Parathyroid adenoma (tissue), 2 donors: ENCODE data around the gene ITGAX.

Source experiments
- H2AFZ ChIP-seq: fragments of 300-600 bp; sonication (generic); one replicate; pipeline ENCODE4 v1.7.0; 2017; ENCODE audit warnings: antibody characterized with exemption, mild to moderate bottlenecking
- H3K27ac ChIP-seq: fragments of 300-600 bp; sonication (generic); one replicate; pipeline ENCODE4 v1.7.0; 2017
- H3K27me3 ChIP-seq: fragments of 300-600 bp; sonication (generic); one replicate; pipeline ENCODE4 v1.7.0; 2017; ENCODE audit warnings: low read length; ENCODE audit not compliant: control insufficient read depth, insufficient read depth
- H3K36me3 ChIP-seq: fragments of 300-600 bp; sonication (generic); one replicate; pipeline ENCODE4 v1.7.0; 2017; ENCODE audit warnings: low read length; ENCODE audit not compliant: control insufficient read depth, insufficient read depth
- H3K4me1 ChIP-seq: fragments of 300-600 bp; sonication (generic); one replicate; pipeline ENCODE4 v1.7.0; 2017; ENCODE audit warnings: control low read depth
- H3K4me2 ChIP-seq: fragments of 300-600 bp; sonication (generic); one replicate; pipeline ENCODE4 v1.7.0; 2017; ENCODE audit warnings: low read length
- H3K4me3 ChIP-seq: fragments of 300-600 bp; sonication (generic); one replicate; pipeline ENCODE4 v1.7.0; 2017; ENCODE audit warnings: low read depth, low read length
- H3K79me2 ChIP-seq: fragments of 300-600 bp; sonication (generic); one replicate; pipeline ENCODE4 v1.7.0; 2017; ENCODE audit warnings: control low read depth
- H3K9ac ChIP-seq: fragments of 300-600 bp; sonication (generic); one replicate; pipeline ENCODE4 v1.7.0; 2017; ENCODE audit warnings: mild to moderate bottlenecking
- H3K9me3 ChIP-seq: fragments of 300-600 bp; sonication (generic); one replicate; pipeline ENCODE4 v1.7.0; 2017; ENCODE audit warnings: low read length; ENCODE audit not compliant: control insufficient read depth
- TF ChIP-seq, protein P1 (sequence below): fragments of 300-600 bp; sonication (generic); IDR thresholded peaks from one replicate; pipeline ENCODE4 v1.7.0; 2017; ENCODE audit warnings: antibody characterized with exemption, mild to moderate bottlenecking
- donor health status: primary hyperparathyroidism.

ITGAX gene

DNA sequence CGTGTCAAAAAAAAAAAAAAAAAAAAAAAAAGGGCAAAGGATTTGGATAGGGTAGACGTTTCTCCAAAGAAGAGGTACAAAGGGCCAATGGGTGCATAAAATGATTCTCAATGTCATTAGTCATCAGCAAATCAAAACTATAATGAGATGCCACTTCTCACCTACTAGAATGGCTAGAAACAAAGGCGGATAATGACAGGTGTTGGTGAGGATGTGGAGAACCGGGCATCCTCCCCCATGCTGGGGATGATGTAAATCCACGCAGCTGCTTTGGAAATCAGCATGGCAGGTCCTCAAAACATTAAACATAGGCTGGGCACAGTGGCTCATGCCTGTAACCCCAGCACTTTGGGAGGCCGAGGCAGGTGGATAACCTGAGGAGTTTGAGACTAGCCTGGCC is 9.4 kb downstream of the ITGAX start:
- Histone ChIP-seq H3K36me3 (no peaks in the 10 kb centered on the region), H3K27me3 (no peaks in the 10 kb centered on the region), H3K4me1 (no peaks in the 10 kb centered on the region), H3K9me3 (no peaks in the 10 kb centered on the region), H2AFZ (no peak overlapping the region), H3K9ac (no peak overlapping the region), H3K4me2 (no peak overlapping the region), H3K4me3 (no peak overlapping the region), H3K27ac (no peak overlapping the region), H3K79me2 (no peaks in the 10 kb centered on the region)
- TF ChIP-seq, protein P1, sequence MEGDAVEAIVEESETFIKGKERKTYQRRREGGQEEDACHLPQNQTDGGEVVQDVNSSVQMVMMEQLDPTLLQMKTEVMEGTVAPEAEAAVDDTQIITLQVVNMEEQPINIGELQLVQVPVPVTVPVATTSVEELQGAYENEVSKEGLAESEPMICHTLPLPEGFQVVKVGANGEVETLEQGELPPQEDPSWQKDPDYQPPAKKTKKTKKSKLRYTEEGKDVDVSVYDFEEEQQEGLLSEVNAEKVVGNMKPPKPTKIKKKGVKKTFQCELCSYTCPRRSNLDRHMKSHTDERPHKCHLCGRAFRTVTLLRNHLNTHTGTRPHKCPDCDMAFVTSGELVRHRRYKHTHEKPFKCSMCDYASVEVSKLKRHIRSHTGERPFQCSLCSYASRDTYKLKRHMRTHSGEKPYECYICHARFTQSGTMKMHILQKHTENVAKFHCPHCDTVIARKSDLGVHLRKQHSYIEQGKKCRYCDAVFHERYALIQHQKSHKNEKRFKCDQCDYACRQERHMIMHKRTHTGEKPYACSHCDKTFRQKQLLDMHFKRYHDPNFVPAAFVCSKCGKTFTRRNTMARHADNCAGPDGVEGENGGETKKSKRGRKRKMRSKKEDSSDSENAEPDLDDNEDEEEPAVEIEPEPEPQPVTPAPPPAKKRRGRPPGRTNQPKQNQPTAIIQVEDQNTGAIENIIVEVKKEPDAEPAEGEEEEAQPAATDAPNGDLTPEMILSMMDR = no peak

DNA sequence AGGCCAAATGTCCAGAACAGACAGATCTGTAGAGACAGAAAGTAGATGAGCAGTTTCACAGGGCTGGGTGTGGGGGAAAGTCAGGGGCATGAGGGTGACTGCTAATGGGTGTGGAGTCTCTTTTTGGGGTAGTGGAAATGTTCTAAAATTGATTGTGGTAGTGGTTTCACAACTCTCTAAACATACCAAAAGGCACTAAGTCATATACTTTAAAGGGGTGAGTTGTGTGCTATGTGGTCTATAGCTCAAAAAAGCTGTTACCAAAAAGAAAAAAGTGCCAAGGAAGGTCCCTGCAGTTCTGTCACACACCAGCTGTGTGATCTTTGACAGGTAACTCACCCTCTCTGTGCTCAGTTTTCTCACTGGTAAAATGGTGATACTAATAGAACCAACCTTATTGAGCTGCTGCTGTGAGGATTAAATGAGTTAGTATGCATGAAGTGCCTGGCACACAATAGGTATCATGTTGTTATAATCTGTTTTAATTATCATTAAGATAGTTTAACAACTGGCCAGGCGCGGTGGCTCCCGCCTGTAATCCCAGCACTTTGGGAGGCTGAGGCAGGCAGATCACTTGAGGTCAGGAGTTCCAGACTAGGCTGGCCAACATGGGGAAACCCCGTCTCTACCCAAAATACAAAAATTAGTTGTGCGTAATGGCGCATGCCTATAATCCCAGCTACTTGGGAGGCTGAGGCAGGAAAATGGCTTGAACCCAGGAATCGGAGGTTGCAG is 10.3 kb downstream of the ITGAX start:
- no peak overlapping the region for H3K9ac ChIP-seq
- H3K27ac ChIP-seq = no peak overlapping the region
- no peaks in the 10 kb centered on the region for H3K79me2 ChIP-seq
- H3K4me3 ChIP-seq = no peak overlapping the region
- H3K9me3 ChIP-seq = no peaks in the 10 kb centered on the region
- H2AFZ ChIP-seq = no peak overlapping the region
- TF ChIP-seq, protein P1 = no peak
- no peaks in the 10 kb centered on the region for H3K27me3 ChIP-seq
- H3K4me1 ChIP-seq = no peaks in the 10 kb centered on the region
- H3K4me2 ChIP-seq = no peak overlapping the region
- H3K36me3 ChIP-seq = no peaks in the 10 kb centered on the region

DNA sequence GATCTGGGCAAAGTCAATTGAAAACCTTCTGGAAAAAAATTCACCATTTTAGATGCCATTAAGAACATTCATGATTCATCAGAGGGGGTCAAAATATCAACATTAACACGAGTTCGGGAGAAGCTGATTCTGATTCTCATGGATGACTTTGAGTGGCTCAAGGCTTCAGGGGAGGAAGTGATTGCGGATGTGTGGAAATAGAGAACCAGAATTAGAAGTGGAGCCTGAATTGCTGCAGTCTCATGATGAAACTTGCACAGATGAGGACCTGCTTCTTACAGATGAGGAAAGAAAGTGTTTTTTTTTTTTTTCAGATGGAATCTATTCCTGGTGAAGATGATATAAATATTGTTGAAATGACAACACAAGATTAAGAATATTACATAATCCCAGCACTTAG is 12.9 kb downstream of the ITGAX start:
- H3K36me3 ChIP-seq = no peaks in the 10 kb centered on the region
- no peaks in the 10 kb centered on the region for H3K27me3 ChIP-seq
- TF ChIP-seq, protein P1 = no peak
- H3K79me2 ChIP-seq = no peaks in the 10 kb centered on the region
- no peak overlapping the region for H2AFZ ChIP-seq
- H3K4me2 ChIP-seq = no peak overlapping the region
- no peak overlapping the region for H3K27ac ChIP-seq
- H3K4me1 ChIP-seq = no peaks in the 10 kb centered on the region
- H3K9ac ChIP-seq = no peak overlapping the region
- H3K9me3 ChIP-seq = no peaks in the 10 kb centered on the region
- H3K4me3 ChIP-seq = no peak overlapping the region

DNA sequence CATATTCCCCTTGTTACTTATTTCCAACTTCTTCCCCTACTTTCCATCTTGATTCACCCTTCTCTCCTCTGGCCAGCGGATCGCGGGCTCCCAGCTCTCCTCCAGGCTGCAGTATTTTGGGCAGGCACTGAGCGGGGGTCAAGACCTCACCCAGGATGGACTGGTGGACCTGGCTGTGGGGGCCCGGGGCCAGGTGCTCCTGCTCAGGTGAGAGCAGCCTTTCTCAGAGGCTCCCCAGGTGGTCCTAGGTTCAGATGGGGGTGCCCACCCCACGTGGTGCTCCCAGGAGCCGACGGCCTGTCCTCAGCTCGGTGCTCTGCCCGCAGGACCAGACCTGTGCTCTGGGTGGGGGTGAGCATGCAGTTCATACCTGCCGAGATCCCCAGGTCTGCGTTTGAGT is 16.0 kb downstream of the ITGAX start:
- no peak overlapping the region for H3K27ac ChIP-seq
- H3K9me3 ChIP-seq = no peaks in the 10 kb centered on the region
- no peak overlapping the region for H3K4me2 ChIP-seq
- H3K4me1 ChIP-seq = no peaks in the 10 kb centered on the region
- no peak overlapping the region for H3K4me3 ChIP-seq
- no peaks in the 10 kb centered on the region for H3K27me3 ChIP-seq
- TF ChIP-seq, protein P1 = no peak
- no peaks in the 10 kb centered on the region for H3K36me3 ChIP-seq
- no peak overlapping the region for H3K9ac ChIP-seq
- no peaks in the 10 kb centered on the region for H3K79me2 ChIP-seq
- no peak overlapping the region for H2AFZ ChIP-seq
